PC-9 (cell line): ENCODE measurements around the gene FAM47B. TPM values are rescaled to one million over a fixed set of nuclear protein-coding genes. Genes with fewer than 3 reads are reported as not detected.

Source experiments
- BruUV-seq: library from RNA; stranded (reverse); fragments of 400-500 nt; replicated peaks from 2 replicates; lab custom pipeline; 2021; lab: Mats Ljungman, UMichigan
- CTCF ChIA-PET: fragments of 300-600 bp; sonication (Branson Sonifier 250); formaldehyde crosslinking; loops from one replicate; lab custom pipeline; 2022; ENCODE audit warnings: antibody characterized with exemption; lab: Charles Lee
- POLR2A ChIA-PET: fragments of 300-600 bp; sonication (Branson Sonifier 250); formaldehyde crosslinking; loops from one replicate; lab custom pipeline; 2022; ENCODE audit warnings: antibody characterized with exemption; ENCODE audit not compliant: unreplicated experiment; lab: Charles Lee
- DNase-seq, 2 experiments: peaks; one replicate each; pipeline versions ENCODE4 v3.0.0 to v3.0.0-alpha.2; 2015 to 2022; ENCODE audit warnings: mixed read lengths in 1 of 2
- H2AFZ ChIP-seq: fragments of 200-600 bp; sonication (generic); 2 replicates; pipeline ENCODE4 v1.8.1; 2017; ENCODE audit warnings: antibody characterized with exemption
- H3F3A ChIP-seq: fragments of 200-600 bp; sonication (generic); 2 replicates; pipeline ENCODE4 v1.8.1; 2017; ENCODE audit warnings: antibody characterized with exemption, mild to moderate bottlenecking, low read depth; ENCODE audit not compliant: insufficient read depth
- H3K27ac ChIP-seq: fragments of 200-600 bp; sonication (generic); 2 replicates; pipeline ENCODE4 v1.6.1; 2016; ENCODE audit warnings: mixed run types
- H3K27me3 ChIP-seq: fragments of 200-600 bp; sonication (generic); 2 replicates; pipeline ENCODE4 v1.6.1; 2016; ENCODE audit warnings: low read depth, mixed run types; ENCODE audit not compliant: insufficient read depth
- H3K36me3 ChIP-seq: fragments of 200-600 bp; sonication (generic); 2 replicates; pipeline ENCODE4 v1.6.1; 2016; ENCODE audit warnings: low read depth, mixed run types
- H3K4me1 ChIP-seq: fragments of 200-600 bp; sonication (generic); replicated peaks from 2 replicates; pipeline ENCODE4 v1.6.1; 2016; ENCODE audit warnings: mixed run types; ENCODE audit not compliant: insufficient read depth
- H3K4me2 ChIP-seq: fragments of 200-600 bp; sonication (generic); 2 replicates; pipeline ENCODE4 v1.6.1; 2017; ENCODE audit warnings: mixed run types
- H3K4me3 ChIP-seq: fragments of 200-600 bp; sonication (generic); 2 replicates; pipeline ENCODE4 v1.6.1; 2016; ENCODE audit warnings: mixed run types
- H3K79me2 ChIP-seq: fragments of 200-600 bp; sonication (generic); 2 replicates; pipeline ENCODE4 v1.6.1; 2017; ENCODE audit warnings: low read depth, mixed run types
- H3K9me2 ChIP-seq: fragments of 200-600 bp; sonication (generic); 2 replicates; pipeline ENCODE4 v1.8.1; 2017; ENCODE audit warnings: mild to moderate bottlenecking; ENCODE audit not compliant: insufficient read depth
- H3K9me3 ChIP-seq: fragments of 200-600 bp; sonication (generic); 2 replicates; pipeline ENCODE4 v1.8.1; 2016; ENCODE audit warnings: low read depth; ENCODE audit not compliant: insufficient read depth
- H4K20me1 ChIP-seq: fragments of 200-600 bp; sonication (generic); 2 replicates; pipeline ENCODE4 v1.8.1; 2017; ENCODE audit not compliant: insufficient read depth
- EZH2 ChIP-seq: fragments of 200-600 bp; sonication (generic); IDR thresholded peaks from 2 replicates; pipeline ENCODE4 v1.8.0; 2017; ENCODE audit warnings: antibody characterized with exemption, low read depth
- intact Hi-C: fragments of 100-400 bp; cut with micrococcal nuclease; formaldehyde crosslinking; loops from one replicate; pipeline ENCODE4 v1.10.0; 2022; ENCODE audit not compliant: unreplicated experiment
- total RNA-seq: library from RNA; stranded (reverse); gene quantifications from 2 replicates; pipeline ENCODE4 v1.2.3, GENCODE V29; 2021
- TF ChIP-seq, protein P1 (sequence below): fragments of 200-600 bp; sonication (generic); conservative IDR thresholded peaks from 2 replicates; pipeline ENCODE4 v1.6.1; 2017; ENCODE audit warnings: mixed run types, antibody characterized with exemption, mild to moderate bottlenecking, moderate library complexity

Gene FAM47B
- total RNA-seq, 1 experiment from 2014 or later = not detected

DNA sequence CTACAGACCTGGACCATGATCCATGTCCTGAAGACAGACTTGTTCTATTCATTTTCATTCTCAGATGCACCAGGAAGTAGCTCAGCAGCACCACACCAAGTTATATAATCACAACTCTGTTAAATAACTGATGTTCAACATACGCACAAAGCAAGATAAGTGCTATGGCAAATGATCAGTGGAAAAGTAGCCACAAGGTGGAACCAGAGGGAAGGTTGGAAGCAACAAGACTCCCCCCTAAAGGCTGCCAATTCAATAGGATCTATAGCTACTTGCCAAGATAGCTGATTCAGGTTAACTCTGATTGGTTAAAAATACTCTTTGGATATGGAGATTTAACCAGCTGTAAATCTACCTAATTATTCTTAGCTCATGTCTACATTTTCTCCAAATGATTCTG lies 23.7 kb upstream of the FAM47B start:
- no peak for TF ChIP-seq EZH2
- TF ChIP-seq, protein P1, sequence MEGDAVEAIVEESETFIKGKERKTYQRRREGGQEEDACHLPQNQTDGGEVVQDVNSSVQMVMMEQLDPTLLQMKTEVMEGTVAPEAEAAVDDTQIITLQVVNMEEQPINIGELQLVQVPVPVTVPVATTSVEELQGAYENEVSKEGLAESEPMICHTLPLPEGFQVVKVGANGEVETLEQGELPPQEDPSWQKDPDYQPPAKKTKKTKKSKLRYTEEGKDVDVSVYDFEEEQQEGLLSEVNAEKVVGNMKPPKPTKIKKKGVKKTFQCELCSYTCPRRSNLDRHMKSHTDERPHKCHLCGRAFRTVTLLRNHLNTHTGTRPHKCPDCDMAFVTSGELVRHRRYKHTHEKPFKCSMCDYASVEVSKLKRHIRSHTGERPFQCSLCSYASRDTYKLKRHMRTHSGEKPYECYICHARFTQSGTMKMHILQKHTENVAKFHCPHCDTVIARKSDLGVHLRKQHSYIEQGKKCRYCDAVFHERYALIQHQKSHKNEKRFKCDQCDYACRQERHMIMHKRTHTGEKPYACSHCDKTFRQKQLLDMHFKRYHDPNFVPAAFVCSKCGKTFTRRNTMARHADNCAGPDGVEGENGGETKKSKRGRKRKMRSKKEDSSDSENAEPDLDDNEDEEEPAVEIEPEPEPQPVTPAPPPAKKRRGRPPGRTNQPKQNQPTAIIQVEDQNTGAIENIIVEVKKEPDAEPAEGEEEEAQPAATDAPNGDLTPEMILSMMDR = no peak; the same call in 1 of the 2 replicates

DNA sequence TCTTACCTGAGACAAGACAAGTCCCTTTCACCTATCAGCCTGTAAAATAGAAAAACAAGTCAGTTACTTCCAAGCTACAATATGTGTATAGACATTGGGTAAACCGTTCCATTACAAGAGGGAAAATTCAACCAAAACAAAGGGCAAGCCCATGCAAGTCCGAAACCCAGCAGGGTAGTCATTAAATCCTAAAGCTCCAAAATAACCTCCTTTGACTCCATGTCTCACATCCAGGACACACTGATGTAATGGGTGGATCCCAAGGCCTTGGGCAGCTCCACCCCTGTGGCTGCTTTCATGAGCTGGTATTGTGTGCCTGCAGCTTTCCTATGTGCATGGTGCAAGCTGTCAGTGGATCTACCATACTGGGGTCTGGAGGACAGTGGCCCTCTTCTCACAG lies 14.7 kb upstream of the FAM47B start:
- Histone ChIP-seq H3K4me1 (no peaks in the 10 kb centered on the region), H2AFZ (no peak overlapping the region), H3K4me3 (no peak overlapping the region), H3K9me3 (no peaks in the 10 kb centered on the region), H3K4me2 (no peak overlapping the region), H4K20me1 (no peaks in the 10 kb centered on the region), H3F3A (no peaks in the 10 kb centered on the region), H3K27me3 (no peaks in the 10 kb centered on the region), H3K36me3 (no peaks in the 10 kb centered on the region), H3K27ac (no peak overlapping the region), H3K9me2 (no peaks in the 10 kb centered on the region), H3K79me2 (no peaks in the 10 kb centered on the region)
- no TSS peak for BruUV-seq
- CTCF ChIA-PET = no interaction called here
- TF ChIP-seq, protein P1 = no peak
- no peak for TF ChIP-seq EZH2
- intact Hi-C loops = no loop called here
- POLR2A ChIA-PET = no interaction called here
- DNase-seq = no peak

More for the DNA sequence above, 23.7 kb upstream of the FAM47B start:
- no peak overlapping the region for H2AFZ ChIP-seq
- POLR2A ChIA-PET = no interaction called here
- no peaks in the 10 kb centered on the region for H3K9me2 ChIP-seq
- CTCF ChIA-PET = interaction anchor here (0.6 kb wide), 1 partner anchor 273 kb away, joined by 3 read pairs; no protein-coding TSS in a partner anchor
- H3F3A ChIP-seq = no peaks in the 10 kb centered on the region
- intact Hi-C loops = no loop called here
- no peaks in the 10 kb centered on the region for H4K20me1 ChIP-seq
- H3K4me1 ChIP-seq = no peaks in the 10 kb centered on the region
- H3K4me3 ChIP-seq = no peak overlapping the region
- H3K27me3 ChIP-seq = no peaks in the 10 kb centered on the region
- no TSS peak for BruUV-seq
- no peaks in the 10 kb centered on the region for H3K79me2 ChIP-seq
- no peak overlapping the region for H3K4me2 ChIP-seq
- H3K27ac ChIP-seq = no peak overlapping the region
- no peak for DNase-seq
- H3K9me3 ChIP-seq = no peaks in the 10 kb centered on the region
- H3K36me3 ChIP-seq = no peaks in the 10 kb centered on the region

DNA sequence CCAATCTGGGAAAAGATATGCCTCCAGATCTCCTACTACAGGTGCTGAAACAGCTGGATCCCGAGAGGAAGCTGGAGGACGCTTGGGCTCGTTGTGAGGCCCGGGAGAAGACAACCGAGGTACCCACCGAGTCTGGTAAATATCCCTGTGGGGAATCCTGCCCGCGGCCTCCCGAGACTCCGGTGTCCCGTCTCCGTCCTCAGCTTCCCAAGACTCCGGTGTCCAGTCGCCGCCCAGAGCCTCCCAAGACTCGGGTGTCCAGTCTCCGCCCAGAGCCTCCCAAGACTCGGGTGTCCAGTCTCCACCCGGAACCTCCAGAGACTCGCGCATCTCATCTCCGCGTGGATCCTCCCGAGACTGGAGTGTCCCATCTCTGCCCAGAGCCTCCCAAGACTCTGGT lies 639 bp downstream of the FAM47B start:
- Histone ChIP-seq H3K4me2 (no peak overlapping the region), H3F3A (no peaks in the 10 kb centered on the region), H3K79me2 (no peaks in the 10 kb centered on the region), H3K27me3 (no peaks in the 10 kb centered on the region), H3K9me2 (no peaks in the 10 kb centered on the region), H3K4me1 (no peaks in the 10 kb centered on the region), H3K9me3 (no peaks in the 10 kb centered on the region), H3K36me3 (no peaks in the 10 kb centered on the region), H3K4me3 (no peak overlapping the region), H3K27ac (no peak overlapping the region), H2AFZ (no peak overlapping the region), H4K20me1 (no peaks in the 10 kb centered on the region)
- CTCF ChIA-PET = no interaction called here
- POLR2A ChIA-PET = no interaction called here
- intact Hi-C loops = no loop called here
- DNase-seq = no peak
- no TSS peak for BruUV-seq
- TF ChIP-seq, protein P1 = no peak
